ENCODE data around the gene PUM1.
"Not testable (repeated sequence)": the region's sequence is repeated elsewhere in the genome, so short reads cannot be mapped to it uniquely, and the experiment has no call there.

PUM1 gene

GRCh38 chr1:30990591-30990990 lies 74.9 kb downstream of the PUM1 start:
- DNase-seq = no peak

- no peak for DNase-seq
These were observed 77.5 kb downstream of the PUM1 start for GRCh38 chr1:30988045-30988444.

- DNase-seq = no peak
These were observed 78.8 kb downstream of the PUM1 start for GRCh38 chr1:30986755-30987154.

- no peak for DNase-seq
These were observed 80.5 kb downstream of the PUM1 start for GRCh38 chr1:30984991-30985503.

- no peak for DNase-seq
These were observed 81.2 kb downstream of the PUM1 start for GRCh38 chr1:30984165-30984889.

- peak; percentile 34 for DNase-seq
These were observed 82.6 kb downstream of the PUM1 start for GRCh38 chr1:30982937-30983336.

GRCh38 chr1:30982431-30982830 lies 83.1 kb downstream of the PUM1 start:
- DNase-seq = no peak

- DNase-seq = no peak
These were observed 84.3 kb downstream of the PUM1 start for GRCh38 chr1:30981172-30981571.

- DNase-seq = no peak
These were observed 88.0 kb downstream of the PUM1 start for GRCh38 chr1:30977511-30977910.

- no peak for DNase-seq
These were observed 88.4 kb downstream of the PUM1 start for GRCh38 chr1:30977105-30977504.

- no peak for DNase-seq
These were observed 89.4 kb downstream of the PUM1 start for GRCh38 chr1:30976143-30976542.

GRCh38 chr1:30975217-30975616 lies 90.3 kb downstream of the PUM1 start:
- no peak for DNase-seq

- no peak for DNase-seq
These were observed 91.0 kb downstream of the PUM1 start for GRCh38 chr1:30974536-30974935.

- DNase-seq = not testable (repeated sequence)
These were observed 93.2 kb downstream of the PUM1 start for GRCh38 chr1:30972349-30972748.

GRCh38 chr1:30971496-30971895 lies 94.0 kb downstream of the PUM1 start:
- no peak for DNase-seq

GRCh38 chr1:30969903-30970302 lies 95.6 kb downstream of the PUM1 start:
- no peak for DNase-seq

GRCh38 chr1:30968220-30968971 lies 97.1 kb downstream of the PUM1 start:
- no peak for DNase-seq

GRCh38 chr1:30966690-30967369 lies 98.7 kb downstream of the PUM1 start:
- peak; percentile 41 for DNase-seq

- DNase-seq = no peak
These were observed 99.5 kb downstream of the PUM1 start for GRCh38 chr1:30965924-30966599.

GRCh38 chr1:30964706-30965105 lies 100.8 kb downstream of the PUM1 start:
- DNase-seq = no peak

GRCh38 chr1:30962609-30963508 lies 102.7 kb downstream of the PUM1 start:
- no peak for DNase-seq
